GM18499 (cell line): Measurements from ENCODE around the gene HINT2.

Experiments used
- ATAC-seq: cut with Tn5 transposase; IDR thresholded peaks from one replicate; pipeline ENCODE4 v1.9.1; 2021; ENCODE audit warnings: moderate number of reproducible peaks; ENCODE audit not compliant: insufficient read depth, unreplicated experiment

HINT2 gene

GRCh38 chr9:35790385-35791296 lies 24.2 kb downstream of the HINT2 start:
- ATAC-seq: no peak

GRCh38 chr9:35790025-35790384 lies 24.8 kb downstream of the HINT2 start:
- no peak for ATAC-seq

GRCh38 chr9:35789541-35789940 lies 25.3 kb downstream of the HINT2 start:
- ATAC-seq: no peak

- ATAC-seq: no peak
Measured at GRCh38 chr9:35783418-35783817, 31.4 kb downstream of the HINT2 start.

GRCh38 chr9:35781066-35781465 lies 33.8 kb downstream of the HINT2 start:
- no peak for ATAC-seq

- ATAC-seq: no peak
Measured at GRCh38 chr9:35778496-35778895, 36.3 kb downstream of the HINT2 start.

GRCh38 chr9:35776018-35776417 lies 38.8 kb downstream of the HINT2 start:
- no peak for ATAC-seq

GRCh38 chr9:35774907-35775635 lies 39.8 kb downstream of the HINT2 start:
- ATAC-seq: no peak

- ATAC-seq: no peak
Measured at GRCh38 chr9:35771943-35772342, 42.9 kb downstream of the HINT2 start.

- ATAC-seq: no peak
Measured at GRCh38 chr9:35771534-35771933, 43.3 kb downstream of the HINT2 start.

- no peak for ATAC-seq
Measured at GRCh38 chr9:35771075-35771433, 43.8 kb downstream of the HINT2 start.

- no peak for ATAC-seq
Measured at GRCh38 chr9:35769763-35770162, 45.1 kb downstream of the HINT2 start.

GRCh38 chr9:35767458-35767857 lies 47.4 kb downstream of the HINT2 start:
- ATAC-seq: no peak

- no peak for ATAC-seq
Measured at GRCh38 chr9:35766997-35767396, 47.8 kb downstream of the HINT2 start.

GRCh38 chr9:35763803-35764202 lies 51.0 kb downstream of the HINT2 start:
- ATAC-seq: no peak

- ATAC-seq: no peak
Measured at GRCh38 chr9:35763181-35763580, 51.7 kb downstream of the HINT2 start.
